ENCODE data around the gene VILL.
"Not testable (repeated sequence)": the region's sequence is repeated elsewhere in the genome, so short reads cannot be mapped to it uniquely, and the experiment has no call there.

The VILL gene

GRCh38 chr3:38019658-38020341, 29.2 kb downstream of the VILL start:
- DNase-seq: no peak

- DNase-seq: no peak
Observed at GRCh38 chr3:38020342-38020726, 29.7 kb downstream of the VILL start.

- no peak for DNase-seq
Observed at GRCh38 chr3:38021196-38021595, 30.6 kb downstream of the VILL start.

- DNase-seq: no peak
Observed at GRCh38 chr3:38022301-38022700, 31.7 kb downstream of the VILL start.

GRCh38 chr3:38022896-38023709, 32.5 kb downstream of the VILL start:
- no peak for DNase-seq

GRCh38 chr3:38026856-38027255, 36.3 kb downstream of the VILL start:
- DNase-seq: no peak

- DNase-seq: no peak
Observed at GRCh38 chr3:38027466-38028465, 37.2 kb downstream of the VILL start.

- DNase-seq: no peak
Observed at GRCh38 chr3:38028621-38029361, 38.2 kb downstream of the VILL start.

- DNase-seq: no peak
Observed at GRCh38 chr3:38029400-38030125, 39.0 kb downstream of the VILL start, which contains the start of gene PLCD1. Gene PLCD1 (minus strand): TSS chr3:38029642. CDS start chr3:38029539, 103 bp downstream.

GRCh38 chr3:38030126-38031021, 39.8 kb downstream of the VILL start:
- DNase-seq: no peak

GRCh38 chr3:38031022-38031994, 40.7 kb downstream of the VILL start:
- peak in 2 of 4 experiments; percentile 34 to 44 for DNase-seq

GRCh38 chr3:38032328-38032865, 41.8 kb downstream of the VILL start:
- no peak for DNase-seq

GRCh38 chr3:38033586-38033985, 43.0 kb downstream of the VILL start:
- not testable (repeated sequence) for DNase-seq

GRCh38 chr3:38034335-38034734, 43.7 kb downstream of the VILL start:
- DNase-seq: not testable (repeated sequence)

GRCh38 chr3:38036286-38036685, 45.7 kb downstream of the VILL start:
- no peak for DNase-seq

- DNase-seq: no peak
Observed at GRCh38 chr3:38036906-38037305, 46.3 kb downstream of the VILL start.

- DNase-seq: no peak
Observed at GRCh38 chr3:38038447-38038911, 47.9 kb downstream of the VILL start.

- peak in 3 of 4 experiments; percentile 30 to 72 (median 72) for DNase-seq
Observed at GRCh38 chr3:38039101-38039898, 48.7 kb downstream of the VILL start, which contains the start of gene DLEC1. Gene DLEC1 (plus strand): TSS chr3:38039208. CDS start chr3:38039226, 18 bp downstream.
